Measurements from ENCODE around the gene ASPA. TPM values are rescaled to one million over a fixed set of nuclear protein-coding genes. Genes with fewer than 3 reads are reported as not detected.
"Not testable (repeated sequence)": the region's sequence is repeated elsewhere in the genome, so short reads cannot be mapped to it uniquely, and the experiment has no call there.

Gene ASPA
- total RNA-seq, 1 experiment from 2014 or later = 0.04 TPM

GRCh38 chr17:3448059-3448665 lies 27.6 kb upstream of the ASPA start:
- Mint-ChIP-seq H3K27me3 (ENCODE audit: low read depth) (no peaks in the 10 kb centered on the region), H3K36me3 (no peaks in the 10 kb centered on the region), H3K9me3 (peaks cover 4% of the 10 kb centered on the region; the same call in 1 of the 2 replicates), H3K4me3 (no peak overlapping the region), H3K27ac (no peak overlapping the region), H3K4me1 (no peaks in the 10 kb centered on the region)
- ChIA-PET POLR2A (no interaction called here), CTCF (interaction anchor here (1.0 kb wide), 1 partner anchor 400 kb away, joined by 3 read pairs; no protein-coding TSS in a partner anchor)
- no peak for ATAC-seq
- TF ChIP-seq ZNF425 (CRISPR knock-in tag; conservative IDR thresholded peaks at IDR 0.05) = no peak
- DNase-seq (ENCODE audit: low spot score) = no peak

- H3K27ac Mint-ChIP-seq; POLR2A ChIA-PET; H3K27me3 Mint-ChIP-seq (ENCODE audit: low read depth); H3K4me3 Mint-ChIP-seq; ATAC-seq; H3K4me1 Mint-ChIP-seq; DNase-seq (ENCODE audit: low spot score); H3K36me3 Mint-ChIP-seq; CTCF ChIA-PET: not testable (repeated sequence)
- peaks cover 14% of the 10 kb centered on the region for H3K9me3 Mint-ChIP-seq
Measured at GRCh38 chr17:3466355-3466754, 9.4 kb upstream of the ASPA start.

GRCh38 chr17:3469529-3469928 lies 6.3 kb upstream of the ASPA start:
- ATAC-seq (no peak), DNase-seq (ENCODE audit: low spot score) (no peak)
- no peak overlapping the region for H3K27ac Mint-ChIP-seq
- POLR2A ChIA-PET = no interaction called here
- H3K4me1 Mint-ChIP-seq = 0 out of 2 replicates have a peak, but pooled peaks cover 6% of the 10 kb centered on the region
- 0 out of 2 replicates have a peak, but pooled peaks cover 2% of the 10 kb centered on the region for H3K9me3 Mint-ChIP-seq
- H3K27me3 Mint-ChIP-seq (ENCODE audit: low read depth) = no peaks in the 10 kb centered on the region
- TF ChIP-seq ATF2 (CRISPR knock-in tag; IDR thresholded peaks at IDR 0.05; ENCODE audit: borderline replicate concordance, low read depth) (no peak), PREB (CRISPR knock-in tag; IDR thresholded peaks at IDR 0.05; ENCODE audit: borderline replicate concordance) (no peak), HMGXB4 (CRISPR knock-in tag; IDR thresholded peaks at IDR 0.05) (no peak), ZNF416 (CRISPR knock-in tag; IDR thresholded peaks at IDR 0.05) (no peak), TCF7 (CRISPR knock-in tag; IDR thresholded peaks at IDR 0.05; ENCODE audit: low read depth) (no peak), ZBTB21 (CRISPR knock-in tag; IDR thresholded peaks at IDR 0.05; ENCODE audit: borderline replicate concordance) (no peak), CREB1 (CRISPR knock-in tag; IDR thresholded peaks at IDR 0.05) (no peak), E2F1 (CRISPR knock-in tag; IDR thresholded peaks at IDR 0.05) (no peak), ZNF425 (CRISPR knock-in tag; conservative IDR thresholded peaks at IDR 0.05) (no peak), ESRRA (CRISPR knock-in tag; IDR thresholded peaks at IDR 0.05; ENCODE audit: borderline replicate concordance) (no peak), ZNF317 (CRISPR knock-in tag; IDR thresholded peaks at IDR 0.05; ENCODE audit: borderline replicate concordance, low read depth) (no peak), AFF4 (CRISPR knock-in tag; IDR thresholded peaks at IDR 0.05; ENCODE audit: borderline replicate concordance) (no peak), KAT7 (CRISPR knock-in tag; IDR thresholded peaks at IDR 0.05; ENCODE audit: borderline replicate concordance) (no peak), ERG (CRISPR knock-in tag; IDR thresholded peaks at IDR 0.05) (no peak)
- H3K4me3 Mint-ChIP-seq = no peak overlapping the region
- CTCF ChIA-PET = no interaction called here
- no peaks in the 10 kb centered on the region; the same call in 1 of the 2 replicates for H3K36me3 Mint-ChIP-seq

Data from WTC11 (cell line).